ENCODE measurements around the gene ITPA. TPM values are rescaled to one million over a fixed set of nuclear protein-coding genes. Genes with fewer than 3 reads are reported as not detected.

Gene ITPA
- total RNA-seq, 1 donor from 2014 or later: 19.0 TPM

- ATAC-seq (ENCODE audit: poor library complexity): peak; percentile 91
- intact Hi-C loops (cut with DNase I): no loop called here
These were observed 13.6 kb downstream of the ITPA start for GRCh38 chr20:3222635-3223600.

GRCh38 chr20:3223651-3223993 lies 14.3 kb downstream of the ITPA start:
- DNase-seq (no peak), ATAC-seq (ENCODE audit: poor library complexity) (no peak)
- intact Hi-C loops (cut with DNase I): no loop called here

More at GRCh38 chr20:3222635-3223600, 13.6 kb downstream of the ITPA start:
- DNase-seq: peak; percentile 79

DNA sequence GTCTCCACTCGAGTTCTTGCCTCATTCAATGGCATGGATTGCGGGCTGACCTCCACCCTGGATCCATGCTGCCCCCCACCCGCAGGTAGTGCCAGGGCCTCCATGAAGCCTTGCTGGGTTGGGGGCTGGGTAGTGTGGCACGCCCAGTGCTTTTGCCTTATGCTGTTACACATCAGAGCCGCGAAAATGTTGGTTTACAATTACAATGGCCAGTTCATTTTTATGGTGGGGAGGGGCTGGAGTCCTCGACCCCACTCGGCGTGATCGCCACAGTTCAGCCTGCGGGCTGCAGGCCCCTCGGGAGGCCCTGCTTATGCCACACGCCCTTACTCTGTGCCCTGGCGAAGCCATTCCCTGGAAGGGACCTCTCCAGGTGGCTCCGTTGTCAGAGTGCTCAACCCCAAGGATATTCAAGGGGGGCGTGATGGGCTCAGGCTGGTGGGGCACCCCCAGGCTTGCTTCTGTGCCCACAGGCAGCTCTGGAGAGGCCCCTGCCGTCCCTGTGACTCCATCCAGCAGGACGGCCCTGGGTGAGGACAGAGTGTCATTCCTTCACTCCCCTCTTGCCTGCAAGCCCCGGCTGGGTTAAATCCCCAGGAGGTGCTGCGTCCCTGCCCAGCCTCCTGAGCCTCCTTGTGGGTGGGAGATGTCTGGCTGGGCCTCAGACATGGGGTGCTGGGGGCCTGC lies 14.8 kb downstream of the ITPA start:
- intact Hi-C loops (cut with DNase I): no loop called here
- ATAC-seq (ENCODE audit: poor library complexity): no peak

DNA sequence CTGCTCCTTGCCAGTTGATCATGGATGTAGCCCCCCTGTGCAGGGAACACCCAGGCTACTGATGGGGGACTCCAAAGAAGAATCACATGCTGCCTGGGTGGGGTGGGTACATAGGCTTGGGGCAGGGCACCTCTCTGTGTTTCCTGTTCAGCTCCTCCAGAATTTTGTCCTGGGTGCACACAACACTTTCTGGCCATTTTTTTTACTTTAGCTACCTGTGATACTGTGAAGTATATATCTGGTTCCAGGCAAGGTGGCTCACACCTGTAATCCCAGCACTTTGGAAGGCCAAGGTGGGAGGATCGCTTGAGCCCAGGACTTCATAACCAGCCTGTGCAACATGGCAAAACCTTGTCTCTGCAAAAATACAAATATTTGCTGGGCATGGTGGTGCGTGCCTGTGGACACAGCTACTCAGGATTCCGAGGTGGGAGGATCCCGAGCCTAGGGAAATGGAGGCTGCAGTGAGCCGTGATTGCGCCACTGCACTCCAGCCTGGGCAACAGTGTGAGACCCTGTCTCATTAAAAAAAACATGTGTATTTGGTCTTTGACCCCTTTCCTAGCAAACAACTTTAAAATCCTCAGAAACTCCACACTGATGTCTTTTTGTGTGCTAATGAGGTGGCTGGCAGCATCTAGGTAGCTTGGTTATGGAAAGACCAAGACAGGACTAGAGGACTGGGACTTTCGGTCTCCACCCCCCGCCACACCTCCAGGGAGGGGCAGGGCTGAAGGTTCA lies 15.6 kb downstream of the ITPA start:
- intact Hi-C loops (cut with DNase I): no loop called here
- ATAC-seq (ENCODE audit: poor library complexity) (no peak), DNase-seq (no peak)

More for the DNA sequence above, 14.8 kb downstream of the ITPA start:
- DNase-seq: no peak

DNA sequence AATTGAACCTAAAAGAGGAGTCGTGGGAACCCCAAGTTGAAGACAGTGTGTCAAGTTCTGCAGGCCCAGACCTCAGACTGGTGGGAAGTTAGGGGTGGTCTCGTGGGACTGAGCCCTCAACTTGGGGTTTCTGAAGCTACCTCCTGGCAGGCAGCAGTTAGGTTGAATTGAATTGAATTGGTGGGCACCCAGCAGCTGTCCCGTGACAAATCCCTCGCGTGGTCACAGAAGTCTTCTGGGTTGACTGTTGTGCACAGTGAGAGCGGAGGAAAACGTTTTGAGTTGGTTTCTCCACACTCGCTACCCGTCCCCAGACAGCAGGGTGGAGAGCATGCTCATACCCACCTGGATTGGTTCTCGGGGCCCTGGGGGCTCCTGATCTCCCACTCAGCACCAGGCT lies 16.8 kb downstream of the ITPA start:
- intact Hi-C loops (cut with DNase I): no loop called here
- DNase-seq (no peak), ATAC-seq (ENCODE audit: poor library complexity) (no peak)

DNA sequence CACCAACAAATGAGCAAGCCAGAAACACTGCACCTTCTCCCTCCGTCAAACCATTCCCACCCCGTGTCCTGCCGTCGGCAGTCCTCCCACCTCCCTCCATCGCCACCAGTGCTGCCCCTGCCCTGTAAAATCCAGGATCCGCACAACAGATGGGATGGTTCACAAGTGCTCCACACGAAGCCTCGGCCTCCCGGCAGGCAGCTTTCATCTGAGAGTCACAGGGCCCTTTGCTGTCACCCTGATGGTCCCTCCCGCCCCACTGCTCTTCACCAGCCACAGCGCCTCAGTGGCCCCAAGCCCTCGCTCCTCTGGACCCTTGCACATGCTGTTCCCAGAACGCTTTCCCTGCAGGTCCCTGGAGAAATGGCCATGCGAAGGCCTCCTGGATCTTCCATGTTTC lies 17.6 kb downstream of the ITPA start:
- intact Hi-C loops (cut with DNase I): no loop called here
- no peak for DNase-seq

DNA sequence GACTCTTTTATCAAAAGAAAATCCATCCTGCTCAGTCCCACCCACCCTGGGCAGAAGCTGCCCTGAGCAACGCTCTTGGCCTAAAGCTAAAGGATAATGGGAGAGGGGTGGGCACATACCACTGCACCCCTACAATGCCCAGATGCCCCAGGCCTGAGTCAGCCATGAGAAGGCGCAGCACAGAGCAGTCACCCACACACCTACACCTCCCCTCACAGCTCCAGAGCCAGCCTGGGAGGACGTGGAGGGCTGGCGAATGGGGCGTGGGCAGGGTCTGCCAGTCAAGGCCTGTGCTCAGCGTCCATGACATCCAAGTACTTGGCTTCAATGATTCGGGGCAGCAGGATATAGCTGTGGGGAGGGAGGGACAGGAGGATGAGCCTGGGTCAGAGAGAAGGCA lies 18.2 kb downstream of the ITPA start:
- DNase-seq (no peak), ATAC-seq (ENCODE audit: poor library complexity) (no peak)
- intact Hi-C loops (cut with DNase I): no loop called here

More for the DNA sequence above, 17.6 kb downstream of the ITPA start:
- no peak for ATAC-seq (ENCODE audit: poor library complexity)

GRCh38 chr20:3227936-3228749 lies 18.8 kb downstream of the ITPA start:
- intact Hi-C loops (cut with DNase I): no loop called here
- no peak for DNase-seq
- ATAC-seq (ENCODE audit: poor library complexity): no peak

DNA sequence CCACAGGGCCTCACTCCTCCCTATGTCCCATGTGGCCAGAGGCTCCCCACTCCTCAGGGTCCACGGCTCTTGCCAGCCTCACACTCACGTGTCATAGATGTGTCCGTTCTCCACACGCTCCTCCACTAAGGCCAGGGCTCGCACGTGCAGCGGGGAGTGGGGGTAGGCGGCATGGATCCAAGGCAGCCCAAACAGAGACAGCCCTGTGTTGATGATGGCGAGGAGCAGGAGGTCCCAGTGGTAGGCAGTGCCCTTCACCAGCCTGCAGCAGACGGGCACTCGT lies 19.4 kb downstream of the ITPA start:
- DNase-seq (no peak), ATAC-seq (ENCODE audit: poor library complexity) (no peak)
- intact Hi-C loops (cut with DNase I): no loop called here

GRCh38 chr20:3229158-3229557 lies 19.9 kb downstream of the ITPA start:
- no peak for ATAC-seq (ENCODE audit: poor library complexity)
- no peak for DNase-seq
- intact Hi-C loops (cut with DNase I): no loop called here

- no peak for DNase-seq
- intact Hi-C loops (cut with DNase I): no loop called here
- ATAC-seq (ENCODE audit: poor library complexity): no peak
These were observed 20.5 kb downstream of the ITPA start for GRCh38 chr20:3229798-3230197.

DNA sequence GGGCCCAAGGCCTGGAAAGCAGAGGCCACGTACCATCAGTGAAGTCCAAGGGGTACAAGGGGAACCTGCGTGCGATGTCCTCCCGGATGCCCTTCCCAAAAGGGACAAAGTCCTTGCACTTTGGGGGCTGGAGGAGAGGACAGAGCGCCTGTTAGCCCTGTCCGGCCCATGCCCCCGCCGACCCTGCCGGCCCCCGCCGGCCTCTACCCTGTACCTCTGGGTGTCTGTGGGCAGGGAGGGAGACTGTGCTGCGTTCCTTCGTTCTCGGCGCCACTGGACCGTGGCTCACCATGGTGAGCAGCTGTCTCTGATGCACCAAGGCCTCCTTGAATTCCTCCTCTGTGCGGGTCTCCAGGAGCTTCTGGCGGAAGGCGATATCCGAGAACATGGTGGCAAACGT lies 21.8 kb downstream of the ITPA start:
- no peak for DNase-seq
- ATAC-seq (ENCODE audit: poor library complexity): no peak
- intact Hi-C loops (cut with DNase I): no loop called here

DNA sequence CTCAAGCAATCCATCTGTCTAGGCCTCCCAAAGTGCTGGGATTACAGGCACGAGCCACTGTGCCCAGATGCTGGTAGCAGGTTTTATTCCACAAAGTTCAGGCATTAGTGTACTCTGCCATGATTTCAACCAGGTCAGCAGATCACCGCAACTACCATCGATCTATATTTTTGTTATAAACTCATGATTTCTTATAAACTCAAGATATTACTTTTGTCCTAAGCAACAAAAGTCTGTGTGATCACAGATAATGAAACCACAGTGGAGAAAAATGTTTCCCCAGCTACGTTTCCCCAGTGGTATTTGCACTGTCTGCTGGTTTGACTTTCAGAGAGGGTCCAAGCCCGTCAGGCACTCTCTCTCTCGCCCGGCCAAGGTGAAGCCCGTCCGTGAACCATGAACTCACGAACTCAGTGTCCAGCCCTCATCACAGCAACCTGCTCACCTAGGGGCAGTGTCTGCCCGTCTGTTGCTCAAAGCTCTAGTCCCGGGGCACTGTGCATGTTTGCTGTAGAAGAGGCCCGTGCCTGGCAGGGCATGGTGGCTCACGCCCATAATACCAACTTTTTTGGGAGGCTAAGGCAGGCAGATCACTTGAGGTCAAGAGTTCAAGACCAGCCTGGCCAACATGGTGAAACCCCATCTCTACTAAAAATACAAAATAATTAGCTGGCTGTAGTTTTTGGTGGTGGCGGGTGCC lies 22.7 kb downstream of the ITPA start:
- DNase-seq (no peak), ATAC-seq (ENCODE audit: poor library complexity) (no peak)
- intact Hi-C loops (cut with DNase I): no loop called here

GRCh38 chr20:3233131-3233990 lies 24.1 kb downstream of the ITPA start:
- ATAC-seq (ENCODE audit: poor library complexity) (no peak), DNase-seq (no peak)
- intact Hi-C loops (cut with DNase I): no loop called here

- no peak for ATAC-seq (ENCODE audit: poor library complexity)
- intact Hi-C loops (cut with DNase I): no loop called here
- DNase-seq: no peak
These were observed 24.7 kb downstream of the ITPA start for GRCh38 chr20:3233991-3234498.

- DNase-seq (no peak), ATAC-seq (ENCODE audit: poor library complexity) (no peak)
- intact Hi-C loops (cut with DNase I): no loop called here
These were observed 26.5 kb downstream of the ITPA start for GRCh38 chr20:3235666-3236324.
